B cell (primary cell): Measurements from ENCODE around the gene NUP54. TPM values are rescaled to one million over a fixed set of nuclear protein-coding genes. Genes with fewer than 3 reads are reported as not detected.

Experiments used
- ATAC-seq: fragments of 200-7000 bp; cut with Tn5 transposase; one replicate; pipeline ENCODE4 v1.10.0; 2021; ENCODE audit warnings: low read depth, mild to moderate bottlenecking, moderate number of reproducible peaks, moderate library complexity
- CTCF ChIA-PET: fragments of 350-600 bp; sonication (Branson Sonifier 250); formaldehyde crosslinking; loops from one replicate; lab custom pipeline; 2021; ENCODE audit warnings: antibody characterized with exemption, inconsistent platforms; lab: Charles Lee
- POLR2A ChIA-PET: fragments of 350-600 bp; sonication (Branson Sonifier 250); formaldehyde crosslinking; loops from one replicate; lab custom pipeline; 2021; ENCODE audit warnings: antibody characterized with exemption; lab: Charles Lee
- DNase-seq: peaks from one replicate; pipeline ENCODE4 v3.0.0; 2013
- H2AFZ ChIP-seq: 2 replicates; pipeline ENCODE4 v1.6.1; 2012; ENCODE audit warnings: mild to moderate bottlenecking, low read depth, low read length; ENCODE audit not compliant: insufficient read depth, poor library complexity, severe bottlenecking
- H3K27ac ChIP-seq, 2 donors: 1 replicate in 1 of 2; 2 replicates in 1 of 2; pipeline ENCODE4 v1.5.1; 2012 to 2013; ENCODE audit warnings: low read length in 2 of 2, mild to moderate bottlenecking in 2 of 2, moderate library complexity in 1 of 2
- H3K27me3 ChIP-seq, 4 experiments: fragments of 200-600 bp in 1 of 4; sonication (generic) in 1 of 4; replicated peaks in 1 of 4; 1 replicate in 2 of 4; 2 replicates in 2 of 4; pipeline versions ENCODE4 v1.6.1 to v1.7.0; 2013 to 2016; ENCODE audit warnings: low read length in 3 of 4, mild to moderate bottlenecking in 2 of 4, mixed read lengths in 1 of 4, moderate library complexity in 1 of 4; ENCODE audit not compliant: insufficient read depth in 4 of 4, control insufficient read depth in 3 of 4; ENCODE audit errors: control extremely low read depth in 1 of 4
- H3K36me3 ChIP-seq, 2 experiments: replicated peaks in 1 of 2; 1 replicate in 1 of 2; 2 replicates in 1 of 2; pipeline versions ENCODE4 v1.6.1 to v1.7.1; 2013; ENCODE audit warnings: low read length in 1 of 2; ENCODE audit not compliant: insufficient read depth in 2 of 2, control insufficient read depth in 1 of 2; ENCODE audit errors: control extremely low read depth in 1 of 2, extremely low read depth in 1 of 2
- H3K4me1 ChIP-seq, 2 donors: fragments of 200-600 bp in 1 of 2; sonication (generic) in 1 of 2; 1 replicate in 1 of 2; 2 replicates in 1 of 2; pipeline versions ENCODE4 v1.5.1 to v1.6.1; 2013 to 2017; ENCODE audit warnings: low read length in 2 of 2; ENCODE audit not compliant: control insufficient read depth in 2 of 2, insufficient read depth in 2 of 2
- H3K4me2 ChIP-seq: replicated peaks from 2 replicates; pipeline ENCODE3; 2012; ENCODE audit warnings: mild to moderate bottlenecking, low read depth, low read length; ENCODE audit not compliant: poor library complexity, severe bottlenecking
- H3K4me3 ChIP-seq, 5 experiments: fragments of 200-600 bp in 1 of 5; sonication (generic) in 1 of 5; 1 replicate in 3 of 5; 2 replicates in 2 of 5; pipeline versions ENCODE4 v1.5.1 to v1.7.0; 2011 to 2016; ENCODE audit warnings: low read length in 4 of 5, mild to moderate bottlenecking in 4 of 5, low read depth in 2 of 5, control low read depth in 1 of 5, moderate library complexity in 1 of 5; ENCODE audit not compliant: insufficient read depth in 1 of 5; ENCODE audit errors: control extremely low read depth in 1 of 5, extremely low read depth in 1 of 5
- H3K79me2 ChIP-seq: fragments of 200-600 bp; sonication (generic); one replicate; pipeline ENCODE4 v1.6.0; 2016; ENCODE audit warnings: low read length; ENCODE audit not compliant: control insufficient read depth, insufficient read depth
- H3K9ac ChIP-seq: fragments of 200-600 bp; sonication (generic); 2 replicates; pipeline ENCODE4 v1.6.1; 2017; ENCODE audit warnings: mild to moderate bottlenecking, low read length, moderate library complexity
- H3K9me3 ChIP-seq, 3 donors: one replicate each; pipeline versions ENCODE4 v1.6.1 to v1.7.1; 2013; ENCODE audit warnings: low read length in 2 of 3; ENCODE audit not compliant: control insufficient read depth in 2 of 3, insufficient read depth in 1 of 3; ENCODE audit errors: control extremely low read depth in 1 of 3
- H4K20me1 ChIP-seq: 2 replicates; pipeline ENCODE4 v1.6.0; 2012; ENCODE audit warnings: mild to moderate bottlenecking, low read length; ENCODE audit not compliant: insufficient read depth, control insufficient read depth, poor library complexity, severe bottlenecking
- H3K27ac Mint-ChIP-seq: one replicate; pipeline ENCODE4 v1.8.0; 2021; ENCODE audit warnings: mixed read lengths
- H3K27me3 Mint-ChIP-seq: one replicate; pipeline ENCODE4 v1.8.0; 2021; ENCODE audit warnings: mixed read lengths
- H3K4me1 Mint-ChIP-seq: one replicate; pipeline ENCODE4 v1.8.0; 2021; ENCODE audit warnings: mixed read lengths
- H3K4me3 Mint-ChIP-seq: one replicate; pipeline ENCODE4 v1.8.0; 2021; ENCODE audit warnings: mixed read lengths
- H3K9me3 Mint-ChIP-seq: one replicate; pipeline ENCODE4 v1.8.0; 2022; ENCODE audit warnings: mixed read lengths; ENCODE audit not compliant: insufficient read depth
- CTCF ChIP-seq: fragments of 200-600 bp; IDR thresholded peaks from one replicate; pipeline ENCODE4 v1.8.0; 2022; ENCODE audit warnings: antibody characterized with exemption, mild to moderate bottlenecking
- EZH2 ChIP-seq: IDR thresholded peaks from 2 replicates; pipeline ENCODE4 v1.6.1; 2012; ENCODE audit warnings: borderline replicate concordance, low read depth, mild to moderate bottlenecking, moderate library complexity, low read length; ENCODE audit not compliant: insufficient read depth, poor library complexity, severe bottlenecking
- WGBS: methylation state at CpG from one replicate; pipeline ENCODE4 v1.1.5; 2013; ENCODE audit warnings: missing lambda C conversion rate; ENCODE audit not compliant: insufficient coverage; 5-methylcytosine and 5-hydroxymethylcytosine counted together
- intact Hi-C: fragments of 100-400 bp; cut with micrococcal nuclease; formaldehyde crosslinking; loops from one replicate; pipeline ENCODE4 v1.10.0; 2022
- polyA plus RNA-seq: library from polyadenylated mRNA; depleted of rRNA; stranded (reverse); fragments of >200 nt; gene quantifications from 2 replicates; pipeline ENCODE4 v1.2.3, GENCODE V29; 2012
- total RNA-seq, 2 donors: library from RNA; stranded (reverse); fragments of 120-200 nt in 1 of 2; gene quantifications; 1 replicate in 1 of 2; 2 replicates in 1 of 2; pipeline versions ENCODE4 v1.2.3 to v1.2.4, GENCODE V29; 2013 to 2022

Gene NUP54
- total and polyA plus RNA-seq, 2 donors (not counting 1 experiment from before 2014, with no cell fraction given): 17.4 to 71.4 TPM

- H3K79me2 ChIP-seq: no peaks in the 10 kb centered on the region
- H3K9ac ChIP-seq: no peak overlapping the region
- no peak for ATAC-seq
Measured at GRCh38 chr4:76074993-76075600, 73.1 kb downstream of the NUP54 start.

More at GRCh38 chr4:76074993-76075600, 73.1 kb downstream of the NUP54 start:
- Histone ChIP-seq H3K4me2 (no peak overlapping the region), H4K20me1 (no peaks in the 10 kb centered on the region), H3K9me3 (no peaks in the 10 kb centered on the region), H3K4me3 (no peak overlapping the region), H3K4me1 (no peaks in the 10 kb centered on the region), H3K36me3 (no peaks in the 10 kb centered on the region), H3K27ac (no peak overlapping the region), H2AFZ (no peak overlapping the region), H3K27me3 (peaks cover 0 to 5% (median 0%) of the 10 kb centered on the region in 4 experiments)
- DNase-seq: no peak
- H3K4me3 Mint-ChIP-seq: no peak overlapping the region
- 88% methylated on average over 1 of the region's 4 CpGs for WGBS
- peaks cover 19% of the 10 kb centered on the region for H3K27me3 Mint-ChIP-seq
- no peaks in the 10 kb centered on the region for H3K4me1 Mint-ChIP-seq
- no peak overlapping the region for H3K27ac Mint-ChIP-seq
- intact Hi-C loops: no loop called here
- CTCF ChIA-PET: interaction anchor here (3.8 kb wide), 1 partner anchor 79 kb away, joined by 24 read pairs; no protein-coding TSS in a partner anchor
- H3K9me3 Mint-ChIP-seq: no peaks in the 10 kb centered on the region
- TF ChIP-seq CTCF (no peak), EZH2 (no peak)
- POLR2A ChIA-PET: no interaction called here
